GM23338 (cell line): ENCODE measurements around the gene TFDP1. TPM values are rescaled to one million over a fixed set of nuclear protein-coding genes. Genes with fewer than 3 reads are reported as not detected.

Source experiments
- ATAC-seq: fragments of 200-7000 bp; cut with Tn5 transposase; 3 replicates; pipeline ENCODE4 v1.9.1; 2020
- DNase-seq: peaks from one replicate; pipeline ENCODE4 v3.0.0-alpha.2; 2015; ENCODE audit warnings: low spot score
- H2AFZ ChIP-seq: fragments of 200-600 bp; sonication (generic); 2 replicates; pipeline ENCODE4 v1.8.0; 2016; ENCODE audit warnings: antibody characterized with exemption, mild to moderate bottlenecking, moderate library complexity
- H3F3A ChIP-seq: fragments of 200-600 bp; sonication (generic); replicated peaks from 2 replicates; pipeline ENCODE4 v1.8.0; 2017; ENCODE audit warnings: antibody characterized with exemption, mixed run types, low read depth
- H3K27ac ChIP-seq: fragments of 200-600 bp; sonication (generic); 2 replicates; pipeline ENCODE4 v1.6.1; 2016; ENCODE audit warnings: low read depth
- H3K27me3 ChIP-seq: fragments of 200-600 bp; sonication (generic); 2 replicates; pipeline ENCODE4 v1.8.0; 2016; ENCODE audit warnings: mild to moderate bottlenecking, mixed run types, moderate library complexity; ENCODE audit not compliant: insufficient read depth
- H3K36me3 ChIP-seq: fragments of 200-600 bp; sonication (generic); 2 replicates; pipeline ENCODE4 v1.8.0; 2016; ENCODE audit warnings: mild to moderate bottlenecking; ENCODE audit not compliant: insufficient read depth
- H3K4me1 ChIP-seq: fragments of 200-600 bp; sonication (generic); 2 replicates; pipeline ENCODE4 v1.8.0; 2016; ENCODE audit warnings: mild to moderate bottlenecking, moderate library complexity; ENCODE audit not compliant: insufficient read depth
- H3K4me2 ChIP-seq: fragments of 200-600 bp; sonication (generic); 2 replicates; pipeline ENCODE4 v1.7.1; 2017; ENCODE audit warnings: mixed run types
- H3K4me3 ChIP-seq: fragments of 200-600 bp; sonication (generic); 2 replicates; pipeline ENCODE4 v1.6.1; 2016; ENCODE audit warnings: mixed run types
- H3K79me2 ChIP-seq: fragments of 200-600 bp; sonication (generic); replicated peaks from 2 replicates; pipeline ENCODE4 v1.8.0; 2017; ENCODE audit warnings: mild to moderate bottlenecking; ENCODE audit not compliant: insufficient read depth
- H3K9me2 ChIP-seq: fragments of 200-600 bp; sonication (generic); 2 replicates; pipeline ENCODE4 v1.8.0; 2017; ENCODE audit not compliant: insufficient read depth
- H4K20me1 ChIP-seq: fragments of 200-600 bp; sonication (generic); replicated peaks from 2 replicates; pipeline ENCODE4 v1.8.0; 2017; ENCODE audit warnings: mild to moderate bottlenecking; ENCODE audit not compliant: insufficient read depth
- H3K27ac Mint-ChIP-seq: 2 replicates; pipeline ENCODE4 v1.8.0; 2020; ENCODE audit warnings: inconsistent platforms, mild to moderate bottlenecking, moderate library complexity, mixed read lengths
- H3K27me3 Mint-ChIP-seq: 3 replicates; pipeline ENCODE4 v1.8.0; 2022; ENCODE audit warnings: low read depth, mild to moderate bottlenecking, moderate library complexity, mixed read lengths, inconsistent platforms; ENCODE audit not compliant: insufficient read depth, poor library complexity
- H3K36me3 Mint-ChIP-seq: 3 replicates; pipeline ENCODE4 v1.8.0; 2021; ENCODE audit warnings: low read depth, mild to moderate bottlenecking, inconsistent platforms, moderate library complexity, mixed read lengths
- H3K4me1 Mint-ChIP-seq: 3 replicates; pipeline ENCODE4 v1.8.0; 2020; ENCODE audit warnings: mild to moderate bottlenecking, inconsistent platforms, mixed read lengths
- H3K4me3 Mint-ChIP-seq: 3 replicates; pipeline ENCODE4 v1.8.0; 2021; ENCODE audit warnings: moderate library complexity, mild to moderate bottlenecking, inconsistent platforms, mixed read lengths
- H3K9me3 Mint-ChIP-seq: 3 replicates; pipeline ENCODE4 v1.8.0; 2020; ENCODE audit warnings: moderate library complexity, mild to moderate bottlenecking, inconsistent platforms, mixed read lengths
- CREB1 ChIP-seq: fragments of 250-450 bp; sonication (Bioruptor Pico); IDR thresholded peaks from 2 replicates; pipeline ENCODE4 v1.5.0; 2020; ENCODE audit warnings: low read depth, mild to moderate bottlenecking, moderate library complexity
- JUNB ChIP-seq: IDR thresholded peaks from one replicate; pipeline ENCODE4 v1.6.1; 2016; ENCODE audit warnings: antibody characterized with exemption; ENCODE audit not compliant: unreplicated experiment
- POLR2AphosphoS5 ChIP-seq: IDR thresholded peaks from 2 replicates; pipeline ENCODE4 v1.6.1; 2016; ENCODE audit warnings: antibody characterized with exemption, low read depth
- STAT1 ChIP-seq: IDR thresholded peaks from one replicate; pipeline ENCODE4 v1.6.1; 2016; ENCODE audit warnings: antibody characterized with exemption; ENCODE audit not compliant: unreplicated experiment
- ZNF114 ChIP-seq: fragments of 250-450 bp; sonication (Bioruptor Pico); IDR thresholded peaks from 2 replicates; pipeline ENCODE4 v1.5.0; 2020; ENCODE audit warnings: mild to moderate bottlenecking, moderate library complexity
- ZNF331 ChIP-seq: fragments of 250-450 bp; sonication (Bioruptor Pico); IDR thresholded peaks from 2 replicates; pipeline ENCODE4 v1.5.0; 2020; ENCODE audit warnings: low read depth, mild to moderate bottlenecking, moderate library complexity
- ZNF462 ChIP-seq: fragments of 250-450 bp; sonication (Bioruptor Pico); IDR thresholded peaks from 2 replicates; pipeline ENCODE4 v1.5.0; 2020; ENCODE audit warnings: mild to moderate bottlenecking, moderate library complexity
- polyA plus RNA-seq: library from polyadenylated mRNA; unstranded; fragments of >200 nt; fragmentation: Nextera tagmentation; extraction: Ambion mirVana; gene quantifications from 2 replicates; pipeline ENCODE4 v1.2.1, GENCODE V29; 2016
- total RNA-seq: library from RNA; depleted of rRNA; stranded (reverse); fragments of >200 nt; shearing (Covaris generic); gene quantifications from 2 replicates; pipeline ENCODE4 v1.2.3, GENCODE V29; 2014
- TF ChIP-seq, protein P1 (sequence below): IDR thresholded peaks from 2 replicates; pipeline ENCODE4 v1.6.1; 2016; ENCODE audit warnings: antibody characterized with exemption

TFDP1 gene
- total and polyA plus RNA-seq, 2 experiments from 2014 or later: 42.9 to 80.0 TPM

DNA sequence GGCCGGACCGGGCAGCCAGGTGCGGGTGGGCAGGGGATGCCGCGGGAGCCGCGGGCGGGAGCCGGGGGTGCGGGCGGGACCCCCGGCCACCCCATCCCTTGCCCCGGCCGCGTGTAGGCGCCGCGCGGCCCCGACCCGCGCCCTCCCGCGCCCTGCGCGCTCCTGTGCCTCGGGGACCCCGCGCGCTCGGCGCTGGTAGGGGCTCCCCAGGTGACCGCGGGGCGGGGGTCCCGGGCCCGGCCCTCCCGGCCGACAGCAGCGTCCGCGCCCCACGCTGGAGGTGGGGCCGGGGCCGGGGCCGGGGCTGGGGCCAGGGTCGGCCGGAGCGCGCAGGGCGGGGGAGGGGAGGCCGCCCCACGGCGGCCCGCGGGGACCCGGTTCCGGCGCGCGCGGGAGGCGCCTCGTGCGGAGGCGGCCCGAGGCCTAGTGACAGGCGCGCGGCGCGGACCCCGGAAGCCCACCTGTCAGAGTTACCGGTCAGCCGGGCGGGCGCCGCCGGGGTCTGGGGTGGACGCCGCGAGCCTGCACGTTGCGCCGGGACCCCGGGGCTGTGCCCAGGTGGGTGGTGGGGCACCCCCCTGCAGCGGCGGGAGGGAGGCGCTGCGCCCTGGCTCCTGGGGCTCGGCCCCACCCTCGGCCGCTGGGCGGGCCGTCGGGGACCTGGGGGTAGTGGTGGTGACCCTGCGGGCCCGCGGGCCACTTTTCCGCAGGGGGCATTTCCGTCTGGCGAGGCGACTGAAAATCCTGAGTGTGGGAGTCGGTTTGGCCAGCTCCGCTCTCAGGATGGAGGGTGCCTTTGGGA, 518 bp downstream of the TFDP1 start (continued):
- TF ChIP-seq, protein P1, sequence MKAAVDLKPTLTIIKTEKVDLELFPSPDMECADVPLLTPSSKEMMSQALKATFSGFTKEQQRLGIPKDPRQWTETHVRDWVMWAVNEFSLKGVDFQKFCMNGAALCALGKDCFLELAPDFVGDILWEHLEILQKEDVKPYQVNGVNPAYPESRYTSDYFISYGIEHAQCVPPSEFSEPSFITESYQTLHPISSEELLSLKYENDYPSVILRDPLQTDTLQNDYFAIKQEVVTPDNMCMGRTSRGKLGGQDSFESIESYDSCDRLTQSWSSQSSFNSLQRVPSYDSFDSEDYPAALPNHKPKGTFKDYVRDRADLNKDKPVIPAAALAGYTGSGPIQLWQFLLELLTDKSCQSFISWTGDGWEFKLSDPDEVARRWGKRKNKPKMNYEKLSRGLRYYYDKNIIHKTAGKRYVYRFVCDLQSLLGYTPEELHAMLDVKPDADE: no peak
- no peak for TF ChIP-seq ZNF114
- no peak for TF ChIP-seq ZNF462 (CRISPR knock-in tag)
- no peak for TF ChIP-seq ZNF331 (CRISPR knock-in tag)
- TF ChIP-seq JUNB: no peak
- TF ChIP-seq STAT1: no peak

DNA sequence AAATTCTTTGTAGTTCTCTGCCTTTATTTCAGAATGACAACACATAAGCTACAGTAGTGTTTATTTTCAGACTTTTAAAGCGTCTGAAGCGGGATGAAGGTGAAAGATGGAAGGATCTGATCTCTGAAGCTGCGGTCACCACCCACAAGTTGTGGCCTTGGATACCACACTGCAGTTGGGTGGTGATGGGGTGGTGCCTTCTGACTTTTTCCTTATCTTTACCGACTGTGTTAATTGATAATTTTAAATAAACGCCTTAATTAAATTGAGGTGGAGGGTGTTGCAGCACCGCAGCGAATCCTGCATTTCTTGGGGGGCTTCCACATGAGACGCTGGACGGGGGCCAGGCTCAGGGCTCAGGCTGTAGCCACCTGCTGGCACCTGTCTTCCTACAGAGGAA, 1.3 kb downstream of the TFDP1 start:
- Mint-ChIP-seq H3K27ac (no peak overlapping the region), H3K36me3 (peaks cover 44% of the 10 kb centered on the region), H3K4me3 (peak overlapping the region; percentile 87), H3K4me1 (peaks cover 17% of the 10 kb centered on the region), H3K27me3 (peaks cover 15% of the 10 kb centered on the region), H3K9me3 (peaks cover 4% of the 10 kb centered on the region; the same call in 2 of the 3 replicates)
- Histone ChIP-seq H3K4me3 (peak overlapping the region; percentile 66), H3F3A (peaks cover 13% of the 10 kb centered on the region; the same call in 1 of the 2 replicates), H3K36me3 (no peaks in the 10 kb centered on the region), H3K27ac (no peak overlapping the region), H3K9me2 (no peaks in the 10 kb centered on the region), H3K27me3 (no peaks in the 10 kb centered on the region), H2AFZ (no peak overlapping the region), H3K79me2 (peaks cover 55% of the 10 kb centered on the region), H3K4me1 (0 out of 2 replicates have a peak, but pooled peaks cover 7% of the 10 kb centered on the region), H4K20me1 (peaks cover 7% of the 10 kb centered on the region; the same call in 1 of the 2 replicates), H3K4me2 (peak overlapping the region; percentile 91)
- no peak for ATAC-seq
- DNase-seq: no peak
- no peak for TF ChIP-seq ZNF114
- no peak for TF ChIP-seq POLR2AphosphoS5
- no peak for TF ChIP-seq CREB1 (CRISPR knock-in tag)
- no peak for TF ChIP-seq STAT1
